B cell (primary cell): ENCODE results near the gene DSTYK. TPM values are rescaled to one million over a fixed set of nuclear protein-coding genes. Genes with fewer than 3 reads are reported as not detected.

Experiments
- ATAC-seq: fragments of 200-7000 bp; cut with Tn5 transposase; one replicate; pipeline ENCODE4 v1.10.0; 2021; ENCODE audit warnings: low read depth, mild to moderate bottlenecking, moderate number of reproducible peaks, moderate library complexity
- CTCF ChIA-PET: fragments of 350-600 bp; sonication (Branson Sonifier 250); formaldehyde crosslinking; loops from one replicate; lab custom pipeline; 2021; ENCODE audit warnings: antibody characterized with exemption, inconsistent platforms; lab: Charles Lee
- POLR2A ChIA-PET: fragments of 350-600 bp; sonication (Branson Sonifier 250); formaldehyde crosslinking; loops from one replicate; lab custom pipeline; 2021; ENCODE audit warnings: antibody characterized with exemption; lab: Charles Lee
- DNase-seq: peaks from one replicate; pipeline ENCODE4 v3.0.0; 2013
- H2AFZ ChIP-seq: 2 replicates; pipeline ENCODE4 v1.6.1; 2012; ENCODE audit warnings: mild to moderate bottlenecking, low read depth, low read length; ENCODE audit not compliant: insufficient read depth, poor library complexity, severe bottlenecking
- H3K27ac ChIP-seq, 2 donors: 1 replicate in 1 of 2; 2 replicates in 1 of 2; pipeline ENCODE4 v1.5.1; 2012 to 2013; ENCODE audit warnings: low read length in 2 of 2, mild to moderate bottlenecking in 2 of 2, moderate library complexity in 1 of 2
- H3K27me3 ChIP-seq, 4 experiments: fragments of 200-600 bp in 1 of 4; sonication (generic) in 1 of 4; replicated peaks in 1 of 4; 1 replicate in 2 of 4; 2 replicates in 2 of 4; pipeline versions ENCODE4 v1.6.1 to v1.7.0; 2013 to 2016; ENCODE audit warnings: low read length in 3 of 4, mild to moderate bottlenecking in 2 of 4, mixed read lengths in 1 of 4, moderate library complexity in 1 of 4; ENCODE audit not compliant: insufficient read depth in 4 of 4, control insufficient read depth in 3 of 4; ENCODE audit errors: control extremely low read depth in 1 of 4
- H3K36me3 ChIP-seq, 2 experiments: replicated peaks in 1 of 2; 1 replicate in 1 of 2; 2 replicates in 1 of 2; pipeline versions ENCODE4 v1.6.1 to v1.7.1; 2013; ENCODE audit warnings: low read length in 1 of 2; ENCODE audit not compliant: insufficient read depth in 2 of 2, control insufficient read depth in 1 of 2; ENCODE audit errors: control extremely low read depth in 1 of 2, extremely low read depth in 1 of 2
- H3K4me1 ChIP-seq, 2 donors: fragments of 200-600 bp in 1 of 2; sonication (generic) in 1 of 2; 1 replicate in 1 of 2; 2 replicates in 1 of 2; pipeline versions ENCODE4 v1.5.1 to v1.6.1; 2013 to 2017; ENCODE audit warnings: low read length in 2 of 2; ENCODE audit not compliant: control insufficient read depth in 2 of 2, insufficient read depth in 2 of 2
- H3K4me2 ChIP-seq: replicated peaks from 2 replicates; pipeline ENCODE3; 2012; ENCODE audit warnings: mild to moderate bottlenecking, low read depth, low read length; ENCODE audit not compliant: poor library complexity, severe bottlenecking
- H3K4me3 ChIP-seq, 5 experiments: fragments of 200-600 bp in 1 of 5; sonication (generic) in 1 of 5; 1 replicate in 3 of 5; 2 replicates in 2 of 5; pipeline versions ENCODE4 v1.5.1 to v1.7.0; 2011 to 2016; ENCODE audit warnings: low read length in 4 of 5, mild to moderate bottlenecking in 4 of 5, low read depth in 2 of 5, control low read depth in 1 of 5, moderate library complexity in 1 of 5; ENCODE audit not compliant: insufficient read depth in 1 of 5; ENCODE audit errors: control extremely low read depth in 1 of 5, extremely low read depth in 1 of 5
- H3K79me2 ChIP-seq: fragments of 200-600 bp; sonication (generic); one replicate; pipeline ENCODE4 v1.6.0; 2016; ENCODE audit warnings: low read length; ENCODE audit not compliant: control insufficient read depth, insufficient read depth
- H3K9ac ChIP-seq: fragments of 200-600 bp; sonication (generic); 2 replicates; pipeline ENCODE4 v1.6.1; 2017; ENCODE audit warnings: mild to moderate bottlenecking, low read length, moderate library complexity
- H3K9me3 ChIP-seq, 3 donors: one replicate each; pipeline versions ENCODE4 v1.6.1 to v1.7.1; 2013; ENCODE audit warnings: low read length in 2 of 3; ENCODE audit not compliant: control insufficient read depth in 2 of 3, insufficient read depth in 1 of 3; ENCODE audit errors: control extremely low read depth in 1 of 3
- H4K20me1 ChIP-seq: 2 replicates; pipeline ENCODE4 v1.6.0; 2012; ENCODE audit warnings: mild to moderate bottlenecking, low read length; ENCODE audit not compliant: insufficient read depth, control insufficient read depth, poor library complexity, severe bottlenecking
- H3K27ac Mint-ChIP-seq: one replicate; pipeline ENCODE4 v1.8.0; 2021; ENCODE audit warnings: mixed read lengths
- H3K27me3 Mint-ChIP-seq: one replicate; pipeline ENCODE4 v1.8.0; 2021; ENCODE audit warnings: mixed read lengths
- H3K4me1 Mint-ChIP-seq: one replicate; pipeline ENCODE4 v1.8.0; 2021; ENCODE audit warnings: mixed read lengths
- H3K4me3 Mint-ChIP-seq: one replicate; pipeline ENCODE4 v1.8.0; 2021; ENCODE audit warnings: mixed read lengths
- H3K9me3 Mint-ChIP-seq: one replicate; pipeline ENCODE4 v1.8.0; 2022; ENCODE audit warnings: mixed read lengths; ENCODE audit not compliant: insufficient read depth
- EZH2 ChIP-seq: IDR thresholded peaks from 2 replicates; pipeline ENCODE4 v1.6.1; 2012; ENCODE audit warnings: borderline replicate concordance, low read depth, mild to moderate bottlenecking, moderate library complexity, low read length; ENCODE audit not compliant: insufficient read depth, poor library complexity, severe bottlenecking
- WGBS: methylation state at CpG from one replicate; pipeline ENCODE4 v1.1.5; 2013; ENCODE audit warnings: missing lambda C conversion rate; ENCODE audit not compliant: insufficient coverage; 5-methylcytosine and 5-hydroxymethylcytosine counted together
- intact Hi-C: fragments of 100-400 bp; cut with micrococcal nuclease; formaldehyde crosslinking; loops from one replicate; pipeline ENCODE4 v1.10.0; 2022
- polyA plus RNA-seq: library from polyadenylated mRNA; depleted of rRNA; stranded (reverse); fragments of >200 nt; gene quantifications from 2 replicates; pipeline ENCODE4 v1.2.3, GENCODE V29; 2012
- total RNA-seq, 2 donors: library from RNA; stranded (reverse); fragments of 120-200 nt in 1 of 2; gene quantifications; 1 replicate in 1 of 2; 2 replicates in 1 of 2; pipeline versions ENCODE4 v1.2.3 to v1.2.4, GENCODE V29; 2013 to 2022
- TF ChIP-seq, protein P1 (sequence below): fragments of 200-600 bp; IDR thresholded peaks from one replicate; pipeline ENCODE4 v1.8.0; 2022; ENCODE audit warnings: antibody characterized with exemption, mild to moderate bottlenecking

Gene DSTYK
- total and polyA plus RNA-seq, 2 donors (not counting 1 experiment from before 2014, with no cell fraction given): 3.6 to 15.7 TPM

DNA sequence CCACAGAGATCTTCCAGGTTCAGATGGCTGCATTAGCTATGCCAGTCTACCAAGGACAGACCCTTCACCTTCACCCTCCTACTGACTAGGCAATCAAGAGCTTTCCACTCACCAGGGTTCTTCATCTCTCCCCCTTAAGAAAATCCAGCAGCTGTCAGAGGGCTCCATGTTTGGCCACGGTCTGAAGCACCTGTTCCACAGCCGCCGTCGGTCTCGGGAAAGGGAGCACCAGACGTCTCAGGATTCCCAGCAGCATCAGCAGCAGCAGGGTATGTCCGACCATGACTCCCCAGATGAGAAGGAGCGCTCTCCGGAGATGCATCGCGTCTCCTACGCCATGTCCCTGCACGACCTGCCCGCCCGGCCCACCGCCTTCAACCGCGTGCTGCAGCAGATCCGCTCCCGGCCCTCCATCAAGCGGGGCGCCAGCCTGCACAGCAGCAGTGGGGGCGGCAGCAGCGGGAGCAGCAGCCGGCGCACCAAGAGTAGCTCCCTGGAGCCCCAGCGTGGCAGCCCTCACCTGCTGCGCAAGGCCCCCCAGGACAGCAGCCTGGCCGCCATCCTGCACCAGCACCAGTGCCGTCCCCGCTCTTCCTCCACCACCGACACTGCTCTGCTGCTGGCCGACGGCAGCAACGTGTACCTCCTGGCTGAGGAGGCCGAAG is 30.0 kb upstream of the DSTYK start:
- POLR2A ChIA-PET: no interaction called here
- CTCF ChIA-PET: interaction anchor here (1.5 kb wide), 1 partner anchor 13 kb away, joined by 6 read pairs; no protein-coding TSS in a partner anchor

DNA sequence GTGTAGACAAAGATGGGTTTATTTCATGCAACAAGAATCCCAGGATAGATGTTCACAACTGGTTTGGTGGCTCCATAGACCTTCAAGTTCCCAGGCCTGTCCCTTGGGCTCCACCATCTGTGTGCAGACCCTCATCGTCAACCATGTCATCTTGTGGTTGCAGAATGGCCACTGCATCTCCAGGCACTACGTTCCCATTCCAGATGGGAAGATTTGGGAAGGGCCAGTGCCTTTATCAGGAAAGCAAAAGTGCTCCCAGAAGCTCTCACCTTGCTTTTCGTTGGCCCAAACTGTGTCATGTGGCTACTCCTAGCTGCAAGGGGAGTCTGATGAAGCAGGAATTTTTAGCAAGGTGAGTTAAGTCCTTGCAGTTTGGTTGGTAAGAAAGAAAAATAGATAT is 29.1 kb upstream of the DSTYK start:
- intact Hi-C loops: no loop called here
- H2AFZ ChIP-seq: no peak overlapping the region
- 86% methylated on average over 3 of the region's 3 CpGs for WGBS
- TF ChIP-seq, protein P1, sequence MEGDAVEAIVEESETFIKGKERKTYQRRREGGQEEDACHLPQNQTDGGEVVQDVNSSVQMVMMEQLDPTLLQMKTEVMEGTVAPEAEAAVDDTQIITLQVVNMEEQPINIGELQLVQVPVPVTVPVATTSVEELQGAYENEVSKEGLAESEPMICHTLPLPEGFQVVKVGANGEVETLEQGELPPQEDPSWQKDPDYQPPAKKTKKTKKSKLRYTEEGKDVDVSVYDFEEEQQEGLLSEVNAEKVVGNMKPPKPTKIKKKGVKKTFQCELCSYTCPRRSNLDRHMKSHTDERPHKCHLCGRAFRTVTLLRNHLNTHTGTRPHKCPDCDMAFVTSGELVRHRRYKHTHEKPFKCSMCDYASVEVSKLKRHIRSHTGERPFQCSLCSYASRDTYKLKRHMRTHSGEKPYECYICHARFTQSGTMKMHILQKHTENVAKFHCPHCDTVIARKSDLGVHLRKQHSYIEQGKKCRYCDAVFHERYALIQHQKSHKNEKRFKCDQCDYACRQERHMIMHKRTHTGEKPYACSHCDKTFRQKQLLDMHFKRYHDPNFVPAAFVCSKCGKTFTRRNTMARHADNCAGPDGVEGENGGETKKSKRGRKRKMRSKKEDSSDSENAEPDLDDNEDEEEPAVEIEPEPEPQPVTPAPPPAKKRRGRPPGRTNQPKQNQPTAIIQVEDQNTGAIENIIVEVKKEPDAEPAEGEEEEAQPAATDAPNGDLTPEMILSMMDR: no peak
- TF ChIP-seq EZH2: no peak
- no peak overlapping the region for H3K27ac Mint-ChIP-seq
- POLR2A ChIA-PET: no interaction called here
- ATAC-seq (no peak), DNase-seq (no peak)
- no peak overlapping the region for H3K4me2 ChIP-seq
- peaks cover 27% of the 10 kb centered on the region for H3K27me3 Mint-ChIP-seq
- H3K9me3 ChIP-seq: no peaks in the 10 kb centered on the region
- no peak overlapping the region for H3K4me3 ChIP-seq
- H3K79me2 ChIP-seq: no peaks in the 10 kb centered on the region
- H3K27ac ChIP-seq: no peak overlapping the region
- peaks cover 13% of the 10 kb centered on the region for H3K4me1 Mint-ChIP-seq
- no peak overlapping the region for H3K4me3 Mint-ChIP-seq
- peaks cover 0 to 11% (median 4%) of the 10 kb centered on the region in 4 experiments for H3K27me3 ChIP-seq
- no peaks in the 10 kb centered on the region for H3K36me3 ChIP-seq
- H3K9ac ChIP-seq: no peak overlapping the region
- H3K9me3 Mint-ChIP-seq: no peaks in the 10 kb centered on the region
- H3K4me1 ChIP-seq: peaks cover 7 to 10% of the 10 kb centered on the region in 2 donors
- CTCF ChIA-PET: interaction anchor here (1.5 kb wide), 1 partner anchor 14 kb away, joined by 6 read pairs; no protein-coding TSS in a partner anchor
- H4K20me1 ChIP-seq: no peaks in the 10 kb centered on the region

More for the DNA sequence above, 30.0 kb upstream of the DSTYK start:
- Histone ChIP-seq H4K20me1 (no peaks in the 10 kb centered on the region), H3K27me3 (peaks cover 0 to 9% (median 3%) of the 10 kb centered on the region in 4 experiments), H2AFZ (no peak overlapping the region), H3K79me2 (no peaks in the 10 kb centered on the region), H3K9me3 (no peaks in the 10 kb centered on the region), H3K9ac (no peak overlapping the region), H3K4me2 (no peak overlapping the region), H3K36me3 (no peaks in the 10 kb centered on the region), H3K27ac (no peak overlapping the region), H3K4me1 (peaks cover 7 to 10% of the 10 kb centered on the region in 2 donors), H3K4me3 (no peak overlapping the region)
- no peak for TF ChIP-seq EZH2
- TF ChIP-seq, protein P1: no peak
- H3K4me1 Mint-ChIP-seq: peaks cover 13% of the 10 kb centered on the region
- no peak overlapping the region for H3K27ac Mint-ChIP-seq
- ATAC-seq (no peak), DNase-seq (no peak)
- 97% methylated on average over 33 of the region's 36 CpGs for WGBS
- H3K27me3 Mint-ChIP-seq: peaks cover 22% of the 10 kb centered on the region
- no peak overlapping the region for H3K4me3 Mint-ChIP-seq
- no peaks in the 10 kb centered on the region for H3K9me3 Mint-ChIP-seq
- intact Hi-C loops: no loop called here
